CD14-positive monocyte (primary cell): ENCODE measurements around the gene RMND5A. TPM values are rescaled to one million over a fixed set of nuclear protein-coding genes. Genes with fewer than 3 reads are reported as not detected.
"Not testable (repeated sequence)": the region's sequence is repeated elsewhere in the genome, so short reads cannot be mapped to it uniquely, and the experiment has no call there.

Source experiments
- DNase-seq, 3 donors: peaks; one replicate each; pipeline ENCODE4 v3.0.0-alpha.2; 2011 to 2022
- H2AFZ ChIP-seq: 2 replicates; pipeline ENCODE4 v1.6.0; 2012; ENCODE audit warnings: mild to moderate bottlenecking, low read depth, low read length, inconsistent platforms; ENCODE audit not compliant: insufficient read depth, poor library complexity, severe bottlenecking
- H3K27ac ChIP-seq, 2 donors: 1 replicate in 1 of 2; 2 replicates in 1 of 2; pipeline ENCODE4 v1.5.1; 2012 to 2013; ENCODE audit warnings: low read length in 2 of 2, control low read depth in 1 of 2, inconsistent platforms in 1 of 2, low read depth in 1 of 2, mild to moderate bottlenecking in 1 of 2
- H3K27me3 ChIP-seq, 2 donors: one replicate each; pipeline versions ENCODE4 v1.6.0 to v1.6.1; 2011 to 2013; ENCODE audit warnings: low read length in 2 of 2; ENCODE audit not compliant: control insufficient read depth in 2 of 2, insufficient read depth in 2 of 2
- H3K36me3 ChIP-seq, 2 donors: replicated peaks in 1 of 2; 1 replicate in 1 of 2; 2 replicates in 1 of 2; pipeline versions ENCODE4 v1.5.1 to v1.6.1; 2012 to 2013; ENCODE audit warnings: low read length in 2 of 2, control low read depth in 1 of 2, inconsistent platforms in 1 of 2, mild to moderate bottlenecking in 1 of 2; ENCODE audit not compliant: insufficient read depth in 2 of 2, control insufficient read depth in 1 of 2
- H3K4me1 ChIP-seq, 2 donors: 1 replicate in 1 of 2; 2 replicates in 1 of 2; pipeline versions ENCODE4 v1.5.1 to v1.6.1; 2012 to 2013; ENCODE audit warnings: low read length in 2 of 2, control low read depth in 1 of 2, inconsistent platforms in 1 of 2, mild to moderate bottlenecking in 1 of 2, moderate library complexity in 1 of 2; ENCODE audit not compliant: insufficient read depth in 2 of 2, control insufficient read depth in 1 of 2
- H3K4me2 ChIP-seq: replicated peaks from 2 replicates; pipeline ENCODE3; 2012; ENCODE audit warnings: low read length, moderate library complexity, mild to moderate bottlenecking; ENCODE audit not compliant: poor library complexity, severe bottlenecking; ENCODE audit errors: extremely low read depth
- H3K4me3 ChIP-seq, 3 experiments: fragments of 200-600 bp in 1 of 3; sonication (generic) in 1 of 3; replicated peaks in 1 of 3; 1 replicate in 2 of 3; 2 replicates in 1 of 3; pipeline ENCODE4 v1.5.1; 2011 to 2013; ENCODE audit warnings: low read length in 3 of 3, mild to moderate bottlenecking in 3 of 3, control low read depth in 2 of 3, low read depth in 2 of 3, inconsistent platforms in 1 of 3, moderate library complexity in 1 of 3
- H3K79me2 ChIP-seq: 2 replicates; pipeline ENCODE4 v1.6.0; 2012; ENCODE audit warnings: mild to moderate bottlenecking, control low read depth, inconsistent platforms, low read length, moderate library complexity; ENCODE audit not compliant: insufficient read depth
- H3K9ac ChIP-seq: 2 replicates; pipeline ENCODE4 v1.6.0; 2017; ENCODE audit warnings: low read length, mild to moderate bottlenecking; ENCODE audit not compliant: insufficient read depth, poor library complexity, severe bottlenecking
- H3K9me3 ChIP-seq, 2 donors: replicated peaks in 1 of 2; 1 replicate in 1 of 2; 2 replicates in 1 of 2; pipeline versions ENCODE4 v1.5.1 to v1.6.1; 2012 to 2013; ENCODE audit warnings: low read length in 2 of 2, control low read depth in 1 of 2; ENCODE audit not compliant: control insufficient read depth in 1 of 2, insufficient read depth in 1 of 2
- H4K20me1 ChIP-seq: 2 replicates; pipeline ENCODE4 v1.6.0; 2012; ENCODE audit warnings: mild to moderate bottlenecking, low read length, control low read depth, moderate library complexity; ENCODE audit not compliant: insufficient read depth
- H3K27ac Mint-ChIP-seq, 7 donors: one replicate each; pipeline ENCODE4 v1.8.0; 2020; ENCODE audit warnings: mild to moderate bottlenecking in 7 of 7, mixed read lengths in 7 of 7, moderate library complexity in 6 of 7, inconsistent platforms in 2 of 7
- H3K27me3 Mint-ChIP-seq, 3 donors: one replicate each; pipeline ENCODE4 v1.8.0; 2021 to 2022; ENCODE audit warnings: low read depth in 3 of 3, mild to moderate bottlenecking in 3 of 3, mixed read lengths in 3 of 3, moderate library complexity in 3 of 3, inconsistent platforms in 1 of 3
- H3K36me3 Mint-ChIP-seq, 2 donors: one replicate each; pipeline ENCODE4 v1.8.0; 2020; ENCODE audit warnings: mixed read lengths in 2 of 2, inconsistent platforms in 1 of 2, mild to moderate bottlenecking in 1 of 2
- H3K4me1 Mint-ChIP-seq: one replicate; pipeline ENCODE4 v1.8.0; 2020; ENCODE audit warnings: mild to moderate bottlenecking, mixed read lengths
- H3K4me3 Mint-ChIP-seq, 2 donors: one replicate each; pipeline ENCODE4 v1.8.0; 2020; ENCODE audit warnings: mild to moderate bottlenecking in 2 of 2, mixed read lengths in 2 of 2, moderate library complexity in 1 of 2
- H3K9me3 Mint-ChIP-seq, 7 donors: one replicate each; pipeline ENCODE4 v1.8.0; 2020 to 2022; ENCODE audit warnings: mixed read lengths in 7 of 7, mild to moderate bottlenecking in 6 of 7, moderate library complexity in 6 of 7, inconsistent platforms in 2 of 7
- WGBS: methylation state at CpG from one replicate; pipeline ENCODE4 v1.1.5; 2013; ENCODE audit warnings: missing lambda C conversion rate; ENCODE audit not compliant: insufficient coverage; 5-methylcytosine and 5-hydroxymethylcytosine counted together
- intact Hi-C, 2 donors: fragments of 100-400 bp; cut with micrococcal nuclease; formaldehyde crosslinking; loops; one replicate each; pipeline versions ENCODE4 v1.15.0 to v1.15.1; 2023
- polyA plus RNA-seq, 3 donors: library from polyadenylated mRNA; depleted of rRNA in 1 of 3; unstranded in 2 of 3; stranded (reverse) in 1 of 3; fragments of 300-500 nt in 2 of 3; fragments of >200 nt in 1 of 3; fragmentation: Illumina TruSeq in 2 of 3; gene quantifications; 1 replicate in 2 of 3; 2 replicates in 1 of 3; pipeline ENCODE4 v1.2.3, GENCODE V29; 2012 to 2021

The RMND5A gene
- polyA plus RNA-seq, 3 donors, result 18.5 to 20.3 (median 18.9) TPM

- H3K9me3 ChIP-seq, intact Hi-C loops, H3K4me1 Mint-ChIP-seq, H3K4me1 ChIP-seq, H3K27me3 ChIP-seq, H4K20me1 ChIP-seq, H3K36me3 ChIP-seq, H3K9me3 Mint-ChIP-seq, H3K36me3 Mint-ChIP-seq, H3K27me3 Mint-ChIP-seq: not testable (repeated sequence)
- H3K4me2 ChIP-seq, result peak overlapping the region; percentile 58
- peaks cover 12% of the 10 kb centered on the region for H3K79me2 ChIP-seq
- peak overlapping the region; percentile 43 to 96 (median 72) for H3K4me3 ChIP-seq
- H3K9ac ChIP-seq, result peak overlapping the region; percentile 69
- WGBS, result no CpG with 5 or more reads among the region's 85 CpGs
- DNase-seq, result peak in 2 of 3 donors; percentile 14 to 48
- Mint-ChIP-seq H3K4me3 (peak overlapping the region; percentile 78 to 84), H3K27ac (peak overlapping the region in 4 of 7 donors; percentile 6 to 90 (median 65))
- H2AFZ ChIP-seq, result peak overlapping the region; percentile 50
- H3K27ac ChIP-seq, result peak overlapping the region; percentile 53 to 70
These were observed 639 bp downstream of the RMND5A start for GRCh38 chr2:86720540-86721320.

GRCh38 chr2:86725706-86726105, 5.6 kb downstream of the RMND5A start:
- H3K4me3 Mint-ChIP-seq, H3K36me3 ChIP-seq, H3K27ac ChIP-seq, H3K4me1 ChIP-seq, DNase-seq, H3K9me3 Mint-ChIP-seq, intact Hi-C loops, H2AFZ ChIP-seq, H3K4me1 Mint-ChIP-seq, H3K27ac Mint-ChIP-seq, H3K9me3 ChIP-seq, H3K9ac ChIP-seq, H3K4me2 ChIP-seq, H3K27me3 Mint-ChIP-seq, H3K36me3 Mint-ChIP-seq, H3K27me3 ChIP-seq, H3K4me3 ChIP-seq: not testable (repeated sequence)
- Histone ChIP-seq H4K20me1 (peaks cover 13% of the 10 kb centered on the region), H3K79me2 (peaks cover 24% of the 10 kb centered on the region)
- no CpG with 5 or more reads among the region's 2 CpGs for WGBS

- H3K4me3 Mint-ChIP-seq, H3K27ac ChIP-seq, H3K4me2 ChIP-seq, H3K9ac ChIP-seq, H3K27me3 ChIP-seq, DNase-seq, H3K4me1 ChIP-seq, H3K4me1 Mint-ChIP-seq, H3K4me3 ChIP-seq, H2AFZ ChIP-seq, H3K27ac Mint-ChIP-seq, intact Hi-C loops, H3K9me3 ChIP-seq, H3K27me3 Mint-ChIP-seq, H3K9me3 Mint-ChIP-seq, H3K36me3 Mint-ChIP-seq, H3K36me3 ChIP-seq: not testable (repeated sequence)
- H3K79me2 ChIP-seq, result peaks cover 22% of the 10 kb centered on the region
- peaks cover 19% of the 10 kb centered on the region for H4K20me1 ChIP-seq
- WGBS, result no CpG with 5 or more reads among the region's 6 CpGs
These were observed 12.0 kb downstream of the RMND5A start for GRCh38 chr2:86732040-86732525.

- intact Hi-C loops, H3K4me1 ChIP-seq, H3K4me3 Mint-ChIP-seq, H3K9me3 ChIP-seq, H3K36me3 ChIP-seq, DNase-seq, H3K4me2 ChIP-seq, H3K27ac Mint-ChIP-seq, H3K4me3 ChIP-seq, H3K27me3 ChIP-seq, H3K27me3 Mint-ChIP-seq, H3K27ac ChIP-seq, H3K4me1 Mint-ChIP-seq, H3K9ac ChIP-seq, H3K36me3 Mint-ChIP-seq, H2AFZ ChIP-seq, H3K9me3 Mint-ChIP-seq: not testable (repeated sequence)
- peaks cover 19% of the 10 kb centered on the region for H4K20me1 ChIP-seq
- H3K79me2 ChIP-seq, result peaks cover 22% of the 10 kb centered on the region
These were observed 12.7 kb downstream of the RMND5A start for GRCh38 chr2:86732837-86733236.
